ENCODE data around the gene MTM1. TPM values are rescaled to one million over a fixed set of nuclear protein-coding genes. Genes with fewer than 3 reads are reported as not detected.

Gene MTM1
- total RNA-seq, 1 donor from 2014 or later: 18.5 TPM

GRCh38 chrX:150548684-150549083 lies 19.7 kb upstream of the MTM1 start:
- DNase-seq (ENCODE audit: low spot score): no peak

GRCh38 chrX:150551963-150552362 lies 16.5 kb upstream of the MTM1 start:
- no peak for DNase-seq (ENCODE audit: low spot score)

GRCh38 chrX:150558424-150558823 lies 10.0 kb upstream of the MTM1 start:
- DNase-seq (ENCODE audit: low spot score): no peak

DNA sequence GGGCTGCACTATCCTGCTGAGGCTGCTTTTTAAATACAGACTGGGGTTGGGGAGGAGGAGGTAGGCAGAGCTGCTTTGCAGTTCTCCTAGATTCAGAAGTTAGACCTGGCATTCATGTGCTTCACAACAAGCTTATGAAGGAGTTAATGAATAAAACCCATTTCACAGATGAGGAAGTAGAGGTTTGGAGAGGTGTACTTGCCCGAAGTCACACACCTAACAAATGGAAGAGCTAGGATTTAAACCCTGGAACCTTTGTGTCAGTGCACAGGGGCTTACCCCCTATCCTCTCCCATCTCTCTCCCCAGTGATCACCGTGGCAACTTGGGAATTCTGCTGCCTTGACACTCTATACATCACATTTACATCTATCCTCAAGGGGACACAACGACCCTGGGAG lies 3.6 kb upstream of the MTM1 start:
- no peak for DNase-seq (ENCODE audit: low spot score)

DNA sequence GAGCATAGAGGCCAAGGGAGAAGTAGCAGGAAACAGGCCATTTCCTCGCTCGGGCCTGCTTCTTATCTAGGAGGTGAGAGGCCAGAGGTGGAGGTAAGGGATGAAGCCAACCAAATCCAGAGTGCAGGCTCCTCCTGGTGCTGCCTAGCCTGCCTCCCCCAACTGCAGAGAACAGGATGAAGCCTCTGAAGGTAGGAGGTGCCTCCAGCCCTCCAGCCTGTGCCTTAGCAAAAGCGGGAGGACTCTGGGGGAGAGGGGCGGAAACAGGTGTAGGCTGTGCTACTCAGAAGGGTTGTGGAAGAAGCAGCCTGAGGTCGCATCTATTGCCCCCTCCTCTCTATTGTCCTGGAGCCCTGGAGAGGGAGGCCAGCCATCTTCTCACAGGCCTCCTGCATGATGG lies 2.9 kb upstream of the MTM1 start:
- DNase-seq (ENCODE audit: low spot score): no peak

DNA sequence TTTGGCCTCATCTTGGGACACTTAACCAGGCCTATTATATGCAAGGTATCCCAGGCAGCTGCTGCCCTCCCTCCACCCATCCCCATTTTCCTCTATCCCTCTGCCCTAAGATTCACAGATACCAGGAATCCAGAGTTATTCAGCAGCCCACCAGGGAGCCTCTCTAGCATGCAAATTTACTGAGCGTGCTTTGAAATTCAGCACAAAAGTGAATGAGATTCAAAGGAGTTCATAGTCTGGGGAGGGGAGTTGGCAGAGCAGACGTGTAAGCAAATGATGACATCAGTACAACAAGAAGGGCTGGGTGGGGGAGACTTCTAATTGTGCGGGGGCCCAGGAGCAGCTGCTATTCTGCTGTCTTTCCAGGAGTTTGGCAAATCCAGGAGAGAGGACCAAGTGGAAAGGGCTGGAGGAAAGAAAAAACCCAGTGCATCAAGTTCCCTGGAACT lies 1.7 kb upstream of the MTM1 start:
- no peak for DNase-seq (ENCODE audit: low spot score)

- DNase-seq (ENCODE audit: low spot score): no peak
These were observed 639 bp upstream of the MTM1 start for GRCh38 chrX:150567645-150568319.

- DNase-seq (ENCODE audit: low spot score): no peak
These were observed 695 bp downstream of the MTM1 start for GRCh38 chrX:150569155-150569477.

- no peak for DNase-seq (ENCODE audit: low spot score)
These were observed 2.1 kb downstream of the MTM1 start for GRCh38 chrX:150570512-150570911.

DNA sequence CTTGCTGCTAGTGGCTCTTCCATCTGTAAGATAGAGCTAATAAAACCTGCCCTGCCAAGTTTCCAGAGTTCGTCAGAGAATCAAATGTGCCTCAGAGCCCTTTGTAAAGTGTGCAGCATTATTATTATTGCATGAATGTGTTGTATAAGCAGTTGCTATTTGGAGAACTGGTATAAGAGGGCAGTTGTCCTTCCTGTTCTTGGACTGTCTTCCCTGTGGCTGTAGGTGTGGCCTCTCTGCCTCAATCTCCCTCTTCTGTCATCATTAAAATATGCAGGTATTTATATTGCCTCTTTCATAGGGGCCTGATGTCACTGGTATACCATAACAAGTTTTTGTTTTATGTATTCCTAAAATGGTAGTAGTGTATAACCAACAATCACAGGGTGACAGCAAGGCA lies 3.8 kb downstream of the MTM1 start:
- DNase-seq (ENCODE audit: low spot score): no peak

GRCh38 chrX:150573106-150573505 lies 4.7 kb downstream of the MTM1 start:
- DNase-seq (ENCODE audit: low spot score): no peak

DNA sequence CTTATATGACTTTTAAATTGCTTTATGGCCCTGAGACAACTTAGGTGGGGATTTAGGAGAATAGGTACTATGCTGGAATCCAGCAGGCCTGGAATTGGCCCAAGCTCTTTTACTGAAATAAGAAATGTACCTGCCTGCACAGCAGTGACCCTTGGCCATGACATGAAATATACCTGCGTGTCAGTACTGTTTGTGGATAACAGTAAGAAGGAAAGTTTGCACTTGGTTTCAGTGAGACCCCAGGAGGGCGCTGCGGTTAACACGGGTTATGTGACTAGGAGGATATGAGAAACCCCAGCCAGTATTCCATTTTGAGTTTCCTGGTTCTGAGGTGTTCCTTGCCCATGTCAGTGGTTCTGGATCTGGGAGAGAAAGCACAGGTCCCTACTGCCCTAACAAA lies 5.3 kb downstream of the MTM1 start:
- DNase-seq (ENCODE audit: low spot score): no peak

GRCh38 chrX:150574559-150575418 lies 6.4 kb downstream of the MTM1 start:
- DNase-seq (ENCODE audit: low spot score): no peak

- DNase-seq (ENCODE audit: low spot score): no peak
These were observed 7.0 kb downstream of the MTM1 start for GRCh38 chrX:150575419-150575814.

DNA sequence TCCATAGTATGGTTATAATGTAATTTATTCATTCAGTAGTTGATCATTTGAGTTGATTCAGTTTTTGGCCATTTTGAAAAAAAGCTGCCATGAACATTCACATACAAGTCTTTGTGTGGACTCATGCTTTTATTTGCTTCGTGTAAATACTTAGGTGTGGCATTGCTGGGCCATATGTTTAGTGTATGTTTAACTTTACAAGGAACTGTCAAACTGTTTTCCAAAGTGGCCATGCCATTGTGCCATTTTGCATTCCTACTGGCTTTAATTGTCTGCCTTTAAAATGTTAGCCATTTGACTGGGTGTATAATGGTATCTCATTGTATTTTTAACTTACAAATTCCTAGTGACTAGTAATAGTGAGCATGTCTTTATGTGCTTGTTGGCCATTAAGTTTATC lies 8.8 kb downstream of the MTM1 start:
- DNase-seq (ENCODE audit: low spot score): no peak

DNA sequence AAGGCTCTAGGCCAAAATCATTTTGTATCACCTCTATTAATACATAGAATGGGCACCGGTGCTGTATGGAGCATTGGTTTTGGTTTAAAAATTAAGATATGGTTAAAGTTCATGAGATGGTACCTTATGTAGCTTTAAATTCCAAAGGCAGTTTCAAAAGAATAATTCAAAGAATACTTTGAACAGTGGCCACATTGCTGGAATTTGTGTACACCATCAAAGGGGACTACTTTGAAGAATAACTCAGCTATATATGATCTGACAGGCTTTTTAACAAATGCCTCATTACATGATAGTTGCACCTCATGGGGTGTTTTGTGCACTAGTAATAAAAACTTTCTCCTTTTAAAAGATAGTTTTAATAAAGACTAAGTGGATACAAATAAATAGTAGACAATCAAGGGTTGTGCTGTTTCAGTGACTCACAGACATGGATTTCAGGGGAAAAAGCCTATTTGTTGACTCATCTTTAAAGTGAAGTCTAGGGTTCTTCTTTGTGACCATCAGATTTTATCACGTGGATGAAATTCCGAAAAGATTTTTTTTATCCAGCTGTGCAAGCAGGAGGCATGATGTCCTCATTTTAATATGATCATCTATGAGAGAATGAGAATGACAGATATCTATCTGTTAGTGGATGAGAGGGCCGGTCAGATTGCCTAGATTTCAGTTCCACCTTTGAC lies 12.8 kb downstream of the MTM1 start:
- no peak for DNase-seq (ENCODE audit: low spot score)

- no peak for DNase-seq (ENCODE audit: low spot score)
These were observed 14.0 kb downstream of the MTM1 start for GRCh38 chrX:150582338-150582948.

- no peak for DNase-seq (ENCODE audit: low spot score)
These were observed 19.4 kb downstream of the MTM1 start for GRCh38 chrX:150587585-150588503.

- DNase-seq (ENCODE audit: low spot score): no peak
These were observed 26.2 kb downstream of the MTM1 start for GRCh38 chrX:150594584-150594983.

DNA sequence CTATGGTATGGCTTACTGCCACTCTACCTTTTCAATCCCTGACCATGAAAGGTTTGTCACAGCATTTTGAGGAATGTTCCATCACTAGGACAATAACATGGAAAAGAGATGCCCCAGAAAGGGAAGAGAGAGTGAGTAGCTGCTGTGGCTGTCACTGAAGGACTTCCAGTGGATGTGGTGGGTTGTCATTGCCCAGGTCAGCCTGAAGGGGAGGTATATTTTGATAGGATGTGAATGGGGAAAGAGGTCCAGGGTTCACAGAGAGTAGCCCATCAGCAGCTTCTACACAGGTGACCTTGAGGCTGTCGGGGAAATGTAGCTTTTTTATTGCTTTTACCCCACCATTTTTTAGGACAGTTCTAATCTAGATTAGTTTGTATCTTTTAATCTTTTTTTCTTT lies 30.8 kb downstream of the MTM1 start:
- DNase-seq (ENCODE audit: low spot score): no peak

- no peak for DNase-seq (ENCODE audit: low spot score)
These were observed 33.9 kb downstream of the MTM1 start for GRCh38 chrX:150602296-150602695.

Data from ureter (tissue), 1 donor.